Muscle of leg (tissue), 16 donors: Measurements from ENCODE around the gene TMPRSS11A. TPM values are rescaled to one million over a fixed set of nuclear protein-coding genes. Genes with fewer than 3 reads are reported as not detected.

ENCODE experiments used
- DNase-seq: peaks from one replicate; pipeline ENCODE4 v3.0.0; 2013
- H3K27ac ChIP-seq: one replicate; pipeline ENCODE4 v1.5.1; 2013; ENCODE audit warnings: mild to moderate bottlenecking, low read length, control low read depth
- H3K27me3 ChIP-seq: one replicate; pipeline ENCODE4 v1.6.1; 2013; ENCODE audit warnings: low read length; ENCODE audit not compliant: control insufficient read depth, insufficient read depth
- H3K36me3 ChIP-seq: one replicate; pipeline ENCODE4 v1.6.1; 2013; ENCODE audit warnings: low read length; ENCODE audit not compliant: control insufficient read depth, insufficient read depth
- H3K4me1 ChIP-seq: one replicate; pipeline ENCODE4 v1.6.1; 2013; ENCODE audit warnings: low read length; ENCODE audit not compliant: control insufficient read depth, insufficient read depth
- H3K4me3 ChIP-seq: one replicate; pipeline ENCODE4 v1.5.1; 2013; ENCODE audit warnings: low read length, control low read depth
- H3K9me3 ChIP-seq: replicated peaks from 2 replicates; pipeline ENCODE4 v1.6.1; 2013; ENCODE audit warnings: low read depth, low read length; ENCODE audit not compliant: control insufficient read depth
- WGBS: methylation state at CpG from one replicate; pipeline ENCODE4 v1.1.5; 2013; ENCODE audit warnings: missing lambda C conversion rate; ENCODE audit not compliant: insufficient coverage; 5-methylcytosine and 5-hydroxymethylcytosine counted together
- long read RNA-seq, 11 donors: transcript quantifications; one replicate each; lab custom pipeline, GENCODE V29; 2026
- polyA plus RNA-seq, 8 donors: library from polyadenylated mRNA; unstranded; fragments of 120-200 nt; gene quantifications; one replicate each; pipeline versions ENCODE4 v1.2.1 to v1.2.3, GENCODE V29; 2013; ENCODE audit warnings: inconsistent platforms in 1 of 8, low replicate concordance in 1 of 8; ENCODE audit not compliant: insufficient read length in 8 of 8, insufficient read depth in 1 of 8
- total RNA-seq: library from RNA; stranded (reverse); fragments of 120-200 nt; gene quantifications from one replicate; pipeline ENCODE4 v1.2.4, GENCODE V29; 2013

The TMPRSS11A gene
- total RNA-seq (not detected), polyA plus RNA-seq (under 1 TPM in 2 of 8 donors, not detected in 6; 0.09 to 0.26 TPM)
- long read RNA-seq, donor 1: 0 reads
- long read RNA-seq, donor 2: 0 reads
- long read RNA-seq, donor 3: 0 reads
- long read RNA-seq, donor 4: 0 reads
- long read RNA-seq, donor 5: 0 reads
- long read RNA-seq, donor 6: 0 reads
- long read RNA-seq, donor 7: 0 reads
- long read RNA-seq, donor 8: 0 reads
- long read RNA-seq, donor 9: 0 reads
- long read RNA-seq, donor 10: 0 reads
- long read RNA-seq, donor 11: 0 reads

GRCh38 chr4:67963356-67963755, at the start of gene TMPRSS11A:
TMPRSS11A (minus strand) TSS chr4:67963493; CDS start chr4:67963393, 100 bp downstream.
- DNase-seq: no peak
- H3K4me1 ChIP-seq: no peaks in the 10 kb centered on the region
- WGBS: no CpG with 5 or more reads among the region's 2 CpGs
- no peak within 1 kb of the TSS for H3K27ac ChIP-seq
- no peaks in the 10 kb centered on the region for H3K9me3 ChIP-seq
- H3K27me3 ChIP-seq: no peaks in the 10 kb centered on the region
- H3K4me3 ChIP-seq: no peak within 1 kb of the TSS
- H3K36me3 ChIP-seq: no peaks in the 10 kb centered on the region

- Histone ChIP-seq H3K4me3 (no peak overlapping the region), H3K27me3 (no peaks in the 10 kb centered on the region), H3K27ac (no peak overlapping the region), H3K36me3 (no peaks in the 10 kb centered on the region), H3K9me3 (no peaks in the 10 kb centered on the region), H3K4me1 (no peaks in the 10 kb centered on the region)
- DNase-seq: no peak
Measured at GRCh38 chr4:68011684-68012083, 48.4 kb upstream of the TMPRSS11A start.

- no peak for DNase-seq
- Histone ChIP-seq H3K27ac (no peak overlapping the region), H3K36me3 (no peaks in the 10 kb centered on the region)
Measured at GRCh38 chr4:68002906-68003305, 39.6 kb upstream of the TMPRSS11A start.

GRCh38 chr4:67996127-67996526, 32.8 kb upstream of the TMPRSS11A start:
- no peak for DNase-seq
- no peaks in the 10 kb centered on the region for H3K9me3 ChIP-seq
- no peaks in the 10 kb centered on the region for H3K4me1 ChIP-seq
- H3K27me3 ChIP-seq: no peaks in the 10 kb centered on the region
- WGBS: no CpG with 5 or more reads among the region's 1 CpG
- no peak overlapping the region for H3K27ac ChIP-seq
- H3K36me3 ChIP-seq: no peaks in the 10 kb centered on the region
- no peak overlapping the region for H3K4me3 ChIP-seq

More at GRCh38 chr4:68002906-68003305, 39.6 kb upstream of the TMPRSS11A start:
- Histone ChIP-seq H3K27me3 (no peaks in the 10 kb centered on the region), H3K4me1 (no peaks in the 10 kb centered on the region), H3K9me3 (no peaks in the 10 kb centered on the region), H3K4me3 (no peak overlapping the region)

- WGBS: 91% methylated on average over 4 of the region's 5 CpGs
- no peaks in the 10 kb centered on the region for H3K36me3 ChIP-seq
- no peaks in the 10 kb centered on the region for H3K9me3 ChIP-seq
- H3K4me3 ChIP-seq: no peak overlapping the region
- DNase-seq: no peak
- H3K27ac ChIP-seq: no peak overlapping the region
- no peaks in the 10 kb centered on the region for H3K27me3 ChIP-seq
- H3K4me1 ChIP-seq: no peaks in the 10 kb centered on the region
Measured at GRCh38 chr4:67988991-67989390, 25.7 kb upstream of the TMPRSS11A start.

GRCh38 chr4:67983333-67983732, 20.0 kb upstream of the TMPRSS11A start:
- no peak overlapping the region for H3K27ac ChIP-seq
- H3K27me3 ChIP-seq: no peaks in the 10 kb centered on the region
- no peaks in the 10 kb centered on the region for H3K9me3 ChIP-seq
- H3K4me1 ChIP-seq: no peaks in the 10 kb centered on the region
- no peak for DNase-seq
- H3K4me3 ChIP-seq: no peak overlapping the region
- H3K36me3 ChIP-seq: no peaks in the 10 kb centered on the region
- WGBS: no CpG with 5 or more reads among the region's 2 CpGs

GRCh38 chr4:67980512-67980911, 17.2 kb upstream of the TMPRSS11A start:
- Histone ChIP-seq H3K9me3 (no peaks in the 10 kb centered on the region), H3K36me3 (no peaks in the 10 kb centered on the region), H3K27me3 (no peaks in the 10 kb centered on the region), H3K4me1 (no peaks in the 10 kb centered on the region), H3K4me3 (no peak overlapping the region), H3K27ac (no peak overlapping the region)
- no peak for DNase-seq
- no CpG with 5 or more reads among the region's 6 CpGs for WGBS

GRCh38 chr4:67973608-67974007, 10.3 kb upstream of the TMPRSS11A start:
- DNase-seq: no peak
- Histone ChIP-seq H3K4me1 (no peaks in the 10 kb centered on the region), H3K27me3 (no peaks in the 10 kb centered on the region), H3K4me3 (no peak overlapping the region), H3K36me3 (no peaks in the 10 kb centered on the region), H3K9me3 (peaks cover 3% of the 10 kb centered on the region), H3K27ac (no peak overlapping the region)
- WGBS: no CpG with 5 or more reads among the region's 1 CpG

GRCh38 chr4:67954890-67955289, 8.4 kb downstream of the TMPRSS11A start:
- Histone ChIP-seq H3K36me3 (no peaks in the 10 kb centered on the region), H3K4me3 (no peak overlapping the region), H3K27ac (no peak overlapping the region), H3K9me3 (no peaks in the 10 kb centered on the region), H3K4me1 (no peaks in the 10 kb centered on the region), H3K27me3 (no peaks in the 10 kb centered on the region)
- DNase-seq: no peak

GRCh38 chr4:67941074-67941473, 22.2 kb downstream of the TMPRSS11A start:
- Histone ChIP-seq H3K27me3 (no peaks in the 10 kb centered on the region), H3K36me3 (no peaks in the 10 kb centered on the region), H3K4me1 (no peaks in the 10 kb centered on the region), H3K4me3 (no peak overlapping the region), H3K9me3 (no peaks in the 10 kb centered on the region), H3K27ac (no peak overlapping the region)
- no CpG with 5 or more reads among the region's 3 CpGs for WGBS
- no peak for DNase-seq

GRCh38 chr4:67940506-67940905, 22.8 kb downstream of the TMPRSS11A start:
- WGBS: no CpG with 5 or more reads among the region's 2 CpGs
- H3K27me3 ChIP-seq: no peaks in the 10 kb centered on the region
- H3K4me3 ChIP-seq: no peak overlapping the region
- no peaks in the 10 kb centered on the region for H3K4me1 ChIP-seq
- H3K36me3 ChIP-seq: no peaks in the 10 kb centered on the region
- H3K9me3 ChIP-seq: no peaks in the 10 kb centered on the region
- H3K27ac ChIP-seq: no peak overlapping the region
- DNase-seq: no peak
